HL-60/S4 treated with phorbol 12-myristate 13-acetate at 8.2 ng/mL for 4 days and 3 days (cell line): Measurements from ENCODE around the gene PHACTR3.

Experiments
- in situ Hi-C: fragments of 300-500 bp; cut with MboI; formaldehyde crosslinking; loops from 2 replicates; pipeline ENCODE4 v1.15.0; 2022; ENCODE audit warnings: low sequenced_read_pairs

Gene PHACTR3

DNA sequence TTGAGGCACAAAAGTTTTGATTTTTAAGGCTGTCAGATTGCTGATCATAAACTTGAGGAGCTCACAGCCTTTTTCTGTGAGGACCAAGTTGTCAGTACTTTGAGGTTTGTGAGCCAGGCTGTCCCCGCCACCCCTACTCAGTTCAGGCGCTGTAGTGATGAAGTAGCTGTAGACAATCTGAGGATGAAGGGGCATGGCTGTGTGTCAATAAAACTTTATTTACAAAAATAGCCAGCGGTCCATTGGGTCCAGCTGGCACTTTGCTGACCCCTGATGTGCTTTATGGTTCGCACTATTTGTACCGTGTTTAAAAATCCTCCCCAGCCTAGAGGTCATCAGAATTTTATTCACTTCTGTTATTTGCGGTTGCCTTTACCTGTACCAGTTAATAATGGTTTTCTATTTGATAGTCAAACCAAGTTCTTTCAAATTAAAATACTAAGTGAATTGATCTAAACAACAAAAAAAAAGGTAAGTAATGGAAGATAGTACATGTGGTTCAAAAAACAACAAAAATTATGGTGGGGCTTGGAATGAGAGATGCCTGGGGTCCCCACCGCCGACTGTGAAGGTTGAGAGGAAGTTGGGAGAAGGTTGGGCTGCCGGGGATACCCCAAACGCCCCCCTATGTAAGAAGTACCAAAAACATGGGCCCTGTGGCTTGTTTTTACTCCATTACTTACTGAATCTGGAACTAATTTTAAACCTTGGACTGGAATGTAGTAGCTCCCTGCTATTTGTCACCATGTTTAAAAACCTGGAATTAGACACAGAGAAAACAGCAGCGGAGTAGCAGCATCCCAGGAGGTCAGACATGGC, 205.5 kb downstream of the PHACTR3 start:
- in situ Hi-C loops = no loop called here

GRCh38 chr20:59810449-59811187, 206.3 kb downstream of the PHACTR3 start:
- in situ Hi-C loops = no loop called here

- in situ Hi-C loops = no loop called here
These were observed 207.4 kb downstream of the PHACTR3 start for GRCh38 chr20:59811681-59812171.

DNA sequence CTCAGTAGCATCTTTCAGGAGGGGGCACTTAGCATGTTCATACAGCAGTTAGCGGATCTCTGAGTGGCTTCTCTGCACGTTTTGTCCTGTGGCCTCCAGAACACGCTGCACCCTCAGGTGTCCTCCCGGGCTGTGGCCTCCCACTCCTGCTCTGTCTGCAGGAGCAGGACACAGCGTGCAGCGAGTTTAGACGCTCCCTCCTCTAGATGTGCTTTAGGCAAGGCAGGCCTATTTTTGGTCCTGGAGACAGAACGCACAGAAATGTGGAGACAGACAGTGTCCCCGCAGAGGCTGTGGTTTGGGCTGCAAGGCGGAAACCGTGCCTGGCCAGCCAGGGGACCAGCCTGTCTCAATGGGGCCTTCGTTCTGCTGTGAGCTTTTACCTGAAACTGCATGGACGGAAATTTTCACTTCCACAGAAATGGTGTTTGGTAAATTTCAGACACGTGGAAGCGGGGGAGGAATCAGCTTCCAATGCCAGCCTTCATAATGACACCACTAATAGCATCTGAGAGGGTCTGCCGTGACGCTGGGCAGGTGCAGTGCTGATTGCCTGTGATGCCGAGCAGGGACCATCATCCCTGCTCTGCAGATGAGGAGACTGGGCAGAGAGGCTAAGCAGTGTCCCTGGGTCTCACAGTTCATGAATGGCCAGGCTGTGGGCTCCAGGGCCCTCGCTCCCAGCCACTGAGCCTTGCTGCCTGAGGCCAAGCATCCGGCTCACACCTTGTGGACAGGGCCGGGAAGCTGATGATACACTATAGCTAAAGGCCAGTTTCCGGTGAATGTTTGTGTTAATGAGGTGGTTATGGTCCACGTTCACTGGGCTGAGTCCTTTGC, 208.2 kb downstream of the PHACTR3 start:
- in situ Hi-C loops = no loop called here

- in situ Hi-C loops = no loop called here
These were observed 209.0 kb downstream of the PHACTR3 start for GRCh38 chr20:59813126-59813947.

- in situ Hi-C loops = no loop called here
These were observed 209.9 kb downstream of the PHACTR3 start for GRCh38 chr20:59813948-59814839.

GRCh38 chr20:59814840-59815340, 210.6 kb downstream of the PHACTR3 start:
- in situ Hi-C loops = no loop called here

DNA sequence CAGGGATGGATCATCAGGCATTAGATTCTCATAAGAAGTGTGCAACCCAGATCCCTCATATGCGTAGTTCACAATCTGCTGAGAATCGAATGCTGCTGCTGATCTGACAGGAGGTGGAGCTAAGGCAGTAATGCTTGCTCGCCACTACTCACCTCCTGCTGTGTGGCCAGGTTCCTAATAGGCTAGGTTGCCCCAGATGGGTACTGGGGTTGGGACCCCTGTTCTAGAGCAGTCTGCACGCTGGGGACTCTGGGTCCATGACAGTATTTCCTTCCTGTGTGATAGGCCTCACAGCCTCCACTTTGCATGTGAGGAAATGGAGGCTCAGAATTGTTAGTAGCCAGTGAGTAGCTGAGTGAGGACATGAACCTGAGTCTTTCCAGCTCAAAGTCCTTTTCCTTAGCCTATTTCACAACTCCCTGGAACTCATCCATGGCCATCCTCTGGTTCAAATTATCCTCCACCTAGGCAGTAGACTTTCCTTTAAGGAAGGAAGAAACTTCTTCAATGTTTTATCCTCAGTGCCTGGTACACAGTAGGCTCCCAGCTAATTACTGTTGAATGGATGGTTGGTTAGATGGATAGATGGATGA, 211.9 kb downstream of the PHACTR3 start:
- in situ Hi-C loops = no loop called here

GRCh38 chr20:59817406-59817805, 213.1 kb downstream of the PHACTR3 start:
- in situ Hi-C loops = no loop called here

DNA sequence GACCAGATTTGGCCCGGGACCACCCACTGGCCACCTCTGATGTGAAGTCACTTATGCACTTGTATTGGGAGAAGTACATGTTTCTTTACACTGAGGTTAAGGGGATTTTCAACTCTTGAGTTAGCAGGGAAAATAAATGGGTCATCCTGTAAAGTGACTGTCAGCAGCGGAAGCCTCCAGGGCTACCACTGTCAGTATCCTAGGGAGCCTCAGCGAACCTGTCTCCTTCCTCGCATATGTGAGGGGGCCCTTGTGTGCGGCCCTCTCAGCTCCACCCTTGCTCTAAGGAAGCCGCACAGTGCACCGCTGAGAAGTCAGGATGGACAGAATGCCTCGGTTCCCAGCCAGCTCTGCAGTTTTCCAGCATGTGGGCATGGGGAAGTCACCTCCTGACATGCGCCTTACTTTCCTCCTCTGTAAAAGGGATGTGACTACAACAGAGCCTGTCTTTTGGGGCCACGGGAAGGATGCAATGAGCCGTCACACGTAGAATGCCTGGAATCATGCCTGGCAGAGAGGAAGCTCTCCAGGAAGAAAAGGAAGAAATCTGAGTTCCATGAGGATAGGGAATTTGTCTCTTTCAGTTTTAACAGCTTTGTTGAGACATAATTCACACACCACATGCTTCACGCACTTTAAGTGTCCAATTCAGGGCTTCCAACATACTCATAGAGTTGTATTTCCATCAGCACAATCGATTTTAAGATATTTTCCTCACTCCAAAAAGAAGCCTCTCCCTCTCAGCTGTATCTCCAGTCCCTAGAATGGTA, 213.7 kb downstream of the PHACTR3 start:
- in situ Hi-C loops = no loop called here

GRCh38 chr20:59818911-59819310, 214.6 kb downstream of the PHACTR3 start:
- in situ Hi-C loops = no loop called here

- in situ Hi-C loops = no loop called here
These were observed 215.3 kb downstream of the PHACTR3 start for GRCh38 chr20:59819496-59820203.

GRCh38 chr20:59820204-59821041, 216.1 kb downstream of the PHACTR3 start:
- in situ Hi-C loops = no loop called here

DNA sequence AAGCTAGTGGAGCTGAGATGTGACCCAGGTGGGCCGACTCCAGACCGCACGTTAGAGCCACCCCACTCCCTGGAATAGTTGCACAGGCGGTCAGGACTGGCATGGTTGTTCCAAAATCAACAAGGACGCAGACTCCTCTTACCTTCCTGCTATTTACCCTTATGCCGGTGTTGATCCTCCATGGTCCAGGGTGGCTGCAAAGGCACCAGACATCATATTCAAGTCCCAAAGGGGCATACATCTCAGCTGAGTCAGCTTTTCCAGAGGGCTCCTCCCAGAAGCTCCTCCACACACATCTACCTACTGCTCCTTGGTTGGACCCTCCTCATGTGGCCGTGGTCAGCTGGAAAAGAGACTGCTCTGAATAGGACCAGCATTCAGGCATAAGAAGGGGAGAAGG, 216.9 kb downstream of the PHACTR3 start:
- in situ Hi-C loops = no loop called here

DNA sequence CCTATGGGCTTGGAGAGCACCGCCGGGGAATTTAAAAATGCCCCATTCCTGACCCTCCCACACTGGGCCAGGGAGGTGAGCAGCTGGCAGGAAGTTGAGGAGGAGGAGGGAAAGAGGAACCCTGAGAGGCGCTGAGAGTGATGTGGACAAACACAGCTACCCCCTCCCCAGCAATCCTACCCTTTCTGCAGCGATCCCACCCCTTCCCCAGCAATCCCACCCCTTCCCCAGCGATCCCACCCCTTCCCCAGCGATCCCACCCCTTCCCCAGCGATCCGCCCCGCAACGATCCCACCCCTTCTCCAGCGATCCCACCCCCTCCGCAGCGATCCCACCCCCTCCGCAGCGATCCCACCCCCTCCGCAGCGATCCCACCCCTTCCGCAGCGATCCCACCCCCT, 217.4 kb downstream of the PHACTR3 start:
- in situ Hi-C loops = no loop called here

GRCh38 chr20:59822291-59823029, 218.1 kb downstream of the PHACTR3 start:
- in situ Hi-C loops = no loop called here
